PC-3 (cell line): ENCODE results near the gene SLAMF8. TPM values are rescaled to one million over a fixed set of nuclear protein-coding genes. Genes with fewer than 3 reads are reported as not detected.

Source experiments
- ATAC-seq: fragments of 200-7000 bp; cut with Tn5 transposase; 2 replicates; pipeline ENCODE4 v1.9.1; 2020; ENCODE audit warnings: mild to moderate bottlenecking, moderate library complexity
- BruUV-seq: library from RNA; stranded (reverse); fragments of 400-500 nt; replicated peaks from 2 replicates; lab custom pipeline; 2021; lab: Mats Ljungman, UMichigan
- CTCF ChIA-PET: fragments of 300-600 bp; sonication (Branson Sonifier 250); formaldehyde crosslinking; loops from one replicate; lab custom pipeline; 2022; ENCODE audit warnings: antibody characterized with exemption; lab: Charles Lee
- POLR2A ChIA-PET: fragments of 300-600 bp; sonication (Branson Sonifier 250); formaldehyde crosslinking; loops from one replicate; lab custom pipeline; 2022; ENCODE audit warnings: antibody characterized with exemption; ENCODE audit not compliant: unreplicated experiment; lab: Charles Lee
- DNase-seq: peaks from one replicate; pipeline ENCODE4 v3.0.0-alpha.2; 2015
- H2AFZ ChIP-seq: fragments of 300-600 bp; sonication (generic); 2 replicates; pipeline ENCODE4 v1.6.0; 2016; ENCODE audit warnings: antibody characterized with exemption, low read length
- H3F3A ChIP-seq: fragments of 300-600 bp; sonication (generic); one replicate; pipeline ENCODE4 v1.6.0; 2017; ENCODE audit warnings: antibody characterized with exemption, low read length, control low read depth, mild to moderate bottlenecking; ENCODE audit not compliant: unreplicated experiment
- H3K27ac ChIP-seq: fragments of 300-600 bp; sonication (generic); 2 replicates; pipeline ENCODE4 v1.5.1; 2016; ENCODE audit warnings: mild to moderate bottlenecking, low read length
- H3K27me3 ChIP-seq: fragments of 300-600 bp; sonication (generic); 2 replicates; pipeline ENCODE4 v1.6.1; 2016; ENCODE audit warnings: low read length, mixed read lengths
- H3K36me3 ChIP-seq: fragments of 300-600 bp; sonication (generic); 2 replicates; pipeline ENCODE4 v1.6.1; 2016; ENCODE audit warnings: low read depth, mixed run types, low read length, mixed read lengths
- H3K4me1 ChIP-seq: fragments of 300-600 bp; sonication (generic); 2 replicates; pipeline ENCODE4 v1.5.1; 2016; ENCODE audit warnings: low read length; ENCODE audit not compliant: insufficient read depth
- H3K4me2 ChIP-seq: fragments of 300-600 bp; sonication (generic); 2 replicates; pipeline ENCODE4 v1.6.0; 2016; ENCODE audit warnings: low read length
- H3K4me3 ChIP-seq: fragments of 300-600 bp; sonication (generic); 2 replicates; pipeline ENCODE4 v1.5.1; 2016; ENCODE audit warnings: mild to moderate bottlenecking, low read length, mixed read lengths
- H3K79me2 ChIP-seq: fragments of 300-600 bp; sonication (generic); 2 replicates; pipeline ENCODE4 v1.6.1; 2017; ENCODE audit warnings: low read length, mixed read lengths
- H3K9ac ChIP-seq: fragments of 300-600 bp; sonication (generic); 2 replicates; pipeline ENCODE4 v1.6.0; 2016; ENCODE audit warnings: mild to moderate bottlenecking, low read length
- H3K9me2 ChIP-seq: fragments of 300-600 bp; sonication (generic); replicated peaks from 2 replicates; pipeline ENCODE4 v1.6.1; 2016; ENCODE audit warnings: mixed run types, low read length, mixed read lengths
- H3K9me3 ChIP-seq: fragments of 300-600 bp; sonication (generic); 2 replicates; pipeline ENCODE4 v1.6.1; 2016; ENCODE audit warnings: low read length, mixed read lengths
- H4K20me1 ChIP-seq: fragments of 300-600 bp; sonication (generic); 2 replicates; pipeline ENCODE4 v1.6.1; 2016; ENCODE audit warnings: low read length, mixed read lengths
- CTCF ChIP-seq: fragments of 300-600 bp; sonication (generic); conservative IDR thresholded peaks from 2 replicates; pipeline ENCODE4 v1.5.1; 2017; ENCODE audit warnings: antibody characterized with exemption, low read depth, mild to moderate bottlenecking, low read length
- EZH2 ChIP-seq: fragments of 300-600 bp; sonication (generic); IDR thresholded peaks from one replicate; pipeline ENCODE4 v1.6.1; 2017; ENCODE audit warnings: antibody characterized with exemption, mild to moderate bottlenecking, low read length; ENCODE audit not compliant: unreplicated experiment
- EZH2phosphoT487 ChIP-seq: fragments of 300-600 bp; sonication (generic); IDR thresholded peaks from 2 replicates; pipeline ENCODE4 v1.6.1; 2018; ENCODE audit warnings: mild to moderate bottlenecking, antibody characterized with exemption, low read length, borderline replicate concordance
- intact Hi-C: fragments of 100-400 bp; cut with micrococcal nuclease; formaldehyde crosslinking; loops from 2 replicates; pipeline ENCODE4 v1.9.0; 2023
- total RNA-seq: library from RNA; depleted of rRNA; stranded (reverse); fragments of >200 nt; gene quantifications from 2 replicates; pipeline ENCODE4 v1.2.3, GENCODE V29; 2014

SLAMF8 gene
- total RNA-seq, 1 experiment from 2014 or later: not detected

GRCh38 chr1:159880430-159880829 lies 53.8 kb downstream of the SLAMF8 start:
- Histone ChIP-seq H3F3A (peaks cover 11% of the 10 kb centered on the region), H3K4me3 (no peak overlapping the region), H3K9me3 (no peaks in the 10 kb centered on the region), H2AFZ (no peak overlapping the region), H3K27me3 (no peaks in the 10 kb centered on the region), H3K79me2 (no peaks in the 10 kb centered on the region), H3K4me1 (peaks cover 54% of the 10 kb centered on the region), H3K27ac (peak overlapping the region; percentile 97), H4K20me1 (no peaks in the 10 kb centered on the region), H3K9me2 (no peaks in the 10 kb centered on the region), H3K4me2 (peak overlapping the region; percentile 50), H3K9ac (peak overlapping the region; percentile 54), H3K36me3 (no peaks in the 10 kb centered on the region)
- no peak for TF ChIP-seq EZH2
- no peak for TF ChIP-seq CTCF
- no peak for TF ChIP-seq EZH2phosphoT487
- POLR2A ChIA-PET: interaction anchor here (0.6 to 1.0 kb wide), 2 partner anchors 24 to 283 kb away, joined by 3 read pairs; no protein-coding TSS in a partner anchor
- DNase-seq: no peak
- intact Hi-C loops: loop anchor here (1.0 kb wide), 1 partner anchor 63 kb away; no protein-coding TSS in a partner anchor
- no TSS peak for BruUV-seq
- ATAC-seq: no peak
- CTCF ChIA-PET: interaction anchor here (0.6 kb wide), 1 partner anchor 20 kb away, joined by 5 read pairs; no protein-coding TSS in a partner anchor

GRCh38 chr1:159881622-159882526 lies 55.2 kb downstream of the SLAMF8 start:
- H3K4me1 ChIP-seq: peaks cover 54% of the 10 kb centered on the region

More at GRCh38 chr1:159881622-159882526, 55.2 kb downstream of the SLAMF8 start:
- H3K9ac ChIP-seq: peak overlapping the region; percentile 84
- intact Hi-C loops: no loop called here
- no peaks in the 10 kb centered on the region for H3K79me2 ChIP-seq
- TSS peak; percentile 78 for BruUV-seq
- H3K9me2 ChIP-seq: no peaks in the 10 kb centered on the region
- H3K27me3 ChIP-seq: no peaks in the 10 kb centered on the region
- peak overlapping the region; percentile 75 for H3K4me2 ChIP-seq
- ATAC-seq (peak; percentile 82), DNase-seq (peak; percentile 100)
- no peak overlapping the region for H2AFZ ChIP-seq
- no peak for TF ChIP-seq CTCF
- TF ChIP-seq EZH2: no peak
- TF ChIP-seq EZH2phosphoT487: no peak
- no peaks in the 10 kb centered on the region for H3K36me3 ChIP-seq
- no peaks in the 10 kb centered on the region for H4K20me1 ChIP-seq
- H3F3A ChIP-seq: peaks cover 11% of the 10 kb centered on the region
- H3K4me3 ChIP-seq: peak overlapping the region; percentile 24; the same call in 1 of the 2 replicates
- no peaks in the 10 kb centered on the region for H3K9me3 ChIP-seq
- ChIA-PET CTCF (interaction anchor here (0.5 to 0.7 kb wide), 4 partner anchors 9 to 105 kb away, joined by 3 to 4 read pairs (median 3); no protein-coding TSS in a partner anchor), POLR2A (interaction anchor here (0.7 kb wide), 1 partner anchor 42 kb away, joined by 3 read pairs; no protein-coding TSS in a partner anchor)
- peak overlapping the region; percentile 97 for H3K27ac ChIP-seq
